Choroid plexus epithelial cell (primary cell): ENCODE data around the gene HS3ST2.

ENCODE experiments used
- DNase-seq: peaks from one replicate; pipeline ENCODE4 v3.0.0-alpha.2; 2010; ENCODE audit warnings: low read depth
- H3K4me3 ChIP-seq: 2 replicates; pipeline ENCODE4 v1.5.1; 2011; ENCODE audit warnings: low read depth, mild to moderate bottlenecking, control low read depth, low read length, moderate library complexity
- CTCF ChIP-seq: conservative IDR thresholded peaks from 2 replicates; pipeline ENCODE4 v1.5.1; 2011; ENCODE audit warnings: low read depth, mild to moderate bottlenecking, control low read depth, inconsistent platforms, low read length, moderate library complexity

HS3ST2 gene

GRCh38 chr16:22900863-22901262, 86.9 kb downstream of the HS3ST2 start:
- DNase-seq, result no peak
- no peak for TF ChIP-seq CTCF
- H3K4me3 ChIP-seq, result no peak overlapping the region

DNA sequence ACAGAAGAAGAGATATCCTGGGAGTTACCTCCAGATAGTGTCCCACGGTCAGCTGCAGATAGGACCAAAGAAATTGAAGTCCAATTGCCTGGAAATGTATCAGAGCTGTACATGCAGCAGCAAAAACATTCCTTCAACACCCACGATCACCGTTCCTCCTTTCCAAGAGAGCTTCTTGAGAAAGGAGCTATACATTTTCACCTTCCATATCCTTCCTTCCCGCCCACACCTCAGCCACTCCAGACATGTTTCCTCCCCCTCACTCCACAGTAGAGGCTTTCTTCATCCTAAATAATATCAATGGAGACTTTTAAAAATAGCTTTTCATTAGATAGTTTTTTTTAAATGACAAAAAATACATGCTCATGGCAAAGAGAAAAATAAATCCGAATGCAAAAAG, 87.6 kb downstream of the HS3ST2 start:
- H3K4me3 ChIP-seq, result no peak overlapping the region
- no peak for TF ChIP-seq CTCF
- no peak for DNase-seq

DNA sequence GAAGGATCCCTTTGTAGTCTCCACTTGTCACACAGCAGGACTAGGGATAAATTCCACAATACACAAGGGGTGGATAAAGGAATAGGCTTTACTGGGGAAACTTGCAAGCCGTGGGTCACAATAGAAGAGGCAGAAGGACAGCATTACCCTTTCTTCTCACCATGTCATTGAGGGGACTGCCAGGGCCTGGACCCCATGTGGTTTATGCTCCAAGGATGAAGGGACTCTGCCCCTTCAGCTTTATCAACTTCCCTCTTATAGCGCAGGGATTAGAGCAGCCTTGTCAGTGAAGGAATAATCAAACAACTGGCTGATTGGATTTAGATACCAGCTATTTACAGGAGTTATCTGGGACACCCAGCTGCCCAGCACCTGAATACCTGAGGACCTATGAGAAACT, 89.8 kb downstream of the HS3ST2 start:
- no peak for DNase-seq
- no peak overlapping the region for H3K4me3 ChIP-seq
- TF ChIP-seq CTCF, result no peak

- DNase-seq, result no peak
- TF ChIP-seq CTCF, result no peak
- H3K4me3 ChIP-seq, result no peak overlapping the region
Observed at GRCh38 chr16:22912654-22913053, 98.7 kb downstream of the HS3ST2 start.

DNA sequence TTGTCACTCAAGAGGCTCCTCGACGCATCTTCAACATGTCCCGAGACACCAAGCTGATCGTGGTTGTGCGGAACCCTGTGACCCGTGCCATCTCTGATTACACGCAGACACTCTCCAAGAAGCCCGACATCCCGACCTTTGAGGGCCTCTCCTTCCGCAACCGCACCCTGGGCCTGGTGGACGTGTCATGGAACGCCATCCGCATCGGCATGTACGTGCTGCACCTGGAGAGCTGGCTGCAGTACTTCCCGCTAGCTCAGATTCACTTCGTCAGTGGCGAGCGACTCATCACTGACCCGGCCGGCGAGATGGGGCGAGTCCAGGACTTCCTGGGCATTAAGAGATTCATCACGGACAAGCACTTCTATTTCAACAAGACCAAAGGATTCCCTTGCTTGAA, 101.0 kb downstream of the HS3ST2 start:
- TF ChIP-seq CTCF, result no peak
- no peak overlapping the region for H3K4me3 ChIP-seq
- no peak for DNase-seq

- DNase-seq, result no peak
- no peak for TF ChIP-seq CTCF
- H3K4me3 ChIP-seq, result no peak overlapping the region
Observed at GRCh38 chr16:22923491-22923890, 109.5 kb downstream of the HS3ST2 start.

DNA sequence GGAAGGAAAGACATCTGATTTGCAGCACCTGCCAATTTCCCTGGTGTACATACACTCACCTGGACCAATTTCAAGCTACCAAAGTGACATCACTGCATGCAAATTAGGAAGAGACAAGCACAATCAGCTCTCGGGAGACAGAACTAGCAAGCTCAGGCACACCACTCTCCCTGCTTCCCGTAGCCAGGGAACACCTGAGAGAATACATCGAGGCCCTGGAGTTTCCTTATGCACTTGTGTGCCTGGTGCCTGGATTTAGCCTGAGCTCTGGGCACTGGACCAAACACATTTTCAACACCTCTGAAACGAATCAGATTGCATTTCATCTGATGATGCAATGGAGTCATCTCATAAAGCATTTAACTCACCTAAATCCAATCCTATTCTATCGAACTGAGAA, 110.5 kb downstream of the HS3ST2 start:
- no peak for DNase-seq
- H3K4me3 ChIP-seq, result no peak overlapping the region
- no peak for TF ChIP-seq CTCF
